Kidney (tissue), 14 donors: ENCODE results near the gene ZSCAN18. TPM values are rescaled to one million over a fixed set of nuclear protein-coding genes. Genes with fewer than 3 reads are reported as not detected.

Experiments
- DNase-seq, 5 donors: peaks; one replicate each; pipeline ENCODE4 v3.0.0-alpha.2; 2013 to 2020
- FAIRE-seq: peaks from 2 replicates; lab custom pipeline; 2012; peaks lifted over from hg19 to GRCh38; lab: Jason Lieb, UNC
- H3K27ac ChIP-seq, 2 donors: one replicate each; pipeline ENCODE4 v1.7.0; 2013; ENCODE audit warnings: low read depth in 2 of 2, low read length in 2 of 2, inconsistent platforms in 1 of 2
- H3K27me3 ChIP-seq: one replicate; pipeline ENCODE4 v1.7.1; 2013; ENCODE audit warnings: low read length, inconsistent platforms; ENCODE audit not compliant: control insufficient read depth, insufficient read depth
- H3K36me3 ChIP-seq, 3 donors: one replicate each; pipeline versions ENCODE4 v1.7.0 to v1.7.1; 2013; ENCODE audit warnings: low read length in 3 of 3, control low read depth in 1 of 3, inconsistent platforms in 1 of 3; ENCODE audit not compliant: insufficient read depth in 3 of 3, control insufficient read depth in 2 of 3
- H3K4me1 ChIP-seq, 3 donors: one replicate each; pipeline versions ENCODE4 v1.7.0 to v1.7.1; 2013; ENCODE audit warnings: low read length in 3 of 3, inconsistent platforms in 1 of 3, low read depth in 1 of 3; ENCODE audit not compliant: control insufficient read depth in 2 of 3, insufficient read depth in 2 of 3
- H3K4me3 ChIP-seq, 3 donors: one replicate each; pipeline versions ENCODE4 v1.7.0 to v1.8.1; 2013; ENCODE audit warnings: low read length in 3 of 3, control low read depth in 1 of 3, inconsistent platforms in 1 of 3
- H3K9ac ChIP-seq, 3 donors: one replicate each; pipeline versions ENCODE4 v1.7.0 to v1.7.1; 2013; ENCODE audit warnings: low read length in 3 of 3, control low read depth in 1 of 3, inconsistent platforms in 1 of 3
- H3K9me3 ChIP-seq, 3 donors: one replicate each; pipeline versions ENCODE4 v1.7.0 to v1.7.1; 2013; ENCODE audit warnings: low read length in 3 of 3, control low read depth in 1 of 3, inconsistent platforms in 1 of 3; ENCODE audit not compliant: control insufficient read depth in 2 of 3, insufficient read depth in 1 of 3
- intact Hi-C: fragments of 100-400 bp; cut with DNase I; formaldehyde crosslinking; loops from one replicate; pipeline ENCODE4 v1.11.1; 2022
- polyA plus RNA-seq: library from polyadenylated mRNA; stranded (reverse); fragments of 350-450 nt; fragmentation: Illumina TruSeq; extraction: RNeasy Lipid Tissue Mini Kit (QIAGEN cat#74804); gene quantifications from one replicate; pipeline ENCODE4 v1.2.3, GENCODE V29; 2014; ENCODE audit warnings: low read depth, low replicate concordance; ENCODE audit not compliant: insufficient read depth
- total RNA-seq: library from RNA; stranded (reverse); fragmentation: NEBNext Ultra II Directional; extraction: Animal tissue kit (Norgen Biotek cat#: 25700); gene quantifications from one replicate; pipeline ENCODE4 v1.2.1, GENCODE V29; 2021
- TF ChIP-seq, protein P1 (sequence below): IDR thresholded peaks from 3 replicates; pipeline ENCODE4 v1.5.1; 2012; ENCODE audit warnings: mild to moderate bottlenecking, moderate library complexity, borderline replicate concordance; ENCODE audit not compliant: insufficient read depth; ENCODE audit errors: extremely low read depth
- donor health status: control.
- donor health status: control.
- donor health status: control.
- donor health status: control.
- donor health status: control.
- donor health status: DM: yes; HTN: yes; CAD: no.
- donor health status: Normal renal cell carcinoma (clear cell type).

Gene ZSCAN18
- total and polyA plus RNA-seq, 2 donors from 2014 or later: 73.2 to 103 TPM

GRCh38 chr19:58052256-58052655, 45.8 kb downstream of the ZSCAN18 start:
- intact Hi-C loops: no loop called here
- DNase-seq (peak in 1 of 5 donors; percentile 37), FAIRE-seq (no peak)
- Histone ChIP-seq H3K4me1 (peaks cover 0 to 5% (median 0%) of the 10 kb centered on the region in 3 donors), H3K9me3 (peaks cover 0 to 6% (median 0%) of the 10 kb centered on the region in 3 donors), H3K4me3 (no peak overlapping the region), H3K27ac (no peak overlapping the region), H3K9ac (no peak overlapping the region), H3K36me3 (no peaks in the 10 kb centered on the region), H3K27me3 (no peaks in the 10 kb centered on the region)
- TF ChIP-seq, protein P1, sequence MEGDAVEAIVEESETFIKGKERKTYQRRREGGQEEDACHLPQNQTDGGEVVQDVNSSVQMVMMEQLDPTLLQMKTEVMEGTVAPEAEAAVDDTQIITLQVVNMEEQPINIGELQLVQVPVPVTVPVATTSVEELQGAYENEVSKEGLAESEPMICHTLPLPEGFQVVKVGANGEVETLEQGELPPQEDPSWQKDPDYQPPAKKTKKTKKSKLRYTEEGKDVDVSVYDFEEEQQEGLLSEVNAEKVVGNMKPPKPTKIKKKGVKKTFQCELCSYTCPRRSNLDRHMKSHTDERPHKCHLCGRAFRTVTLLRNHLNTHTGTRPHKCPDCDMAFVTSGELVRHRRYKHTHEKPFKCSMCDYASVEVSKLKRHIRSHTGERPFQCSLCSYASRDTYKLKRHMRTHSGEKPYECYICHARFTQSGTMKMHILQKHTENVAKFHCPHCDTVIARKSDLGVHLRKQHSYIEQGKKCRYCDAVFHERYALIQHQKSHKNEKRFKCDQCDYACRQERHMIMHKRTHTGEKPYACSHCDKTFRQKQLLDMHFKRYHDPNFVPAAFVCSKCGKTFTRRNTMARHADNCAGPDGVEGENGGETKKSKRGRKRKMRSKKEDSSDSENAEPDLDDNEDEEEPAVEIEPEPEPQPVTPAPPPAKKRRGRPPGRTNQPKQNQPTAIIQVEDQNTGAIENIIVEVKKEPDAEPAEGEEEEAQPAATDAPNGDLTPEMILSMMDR: no peak

DNA sequence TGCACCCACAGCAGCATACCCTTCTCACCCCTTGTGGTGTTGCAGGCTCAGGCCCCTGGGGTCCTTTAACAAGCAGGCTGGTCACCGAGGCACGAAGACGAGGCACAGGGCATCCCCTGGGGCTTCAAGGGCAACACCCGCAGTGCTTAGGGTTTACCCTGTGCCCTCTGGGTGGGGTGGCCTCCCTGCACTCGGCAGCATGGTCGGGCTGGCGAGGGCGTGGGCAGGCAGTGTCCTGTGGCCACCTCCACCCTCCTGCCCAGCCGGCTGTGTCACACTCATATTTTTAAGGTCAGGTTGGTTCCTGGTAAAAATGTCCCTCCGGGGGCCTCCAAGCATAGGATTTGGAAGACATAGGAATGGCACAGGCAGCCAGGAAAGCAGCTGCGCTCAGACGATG, 50.4 kb downstream of the ZSCAN18 start:
- Histone ChIP-seq H3K27me3 (no peaks in the 10 kb centered on the region), H3K4me3 (no peak overlapping the region), H3K27ac (no peak overlapping the region), H3K36me3 (no peaks in the 10 kb centered on the region), H3K9me3 (peaks cover 0 to 16% (median 0%) of the 10 kb centered on the region in 3 donors), H3K4me1 (no peaks in the 10 kb centered on the region), H3K9ac (no peak overlapping the region)
- TF ChIP-seq, protein P1: no peak
- intact Hi-C loops: no loop called here
- FAIRE-seq (no peak), DNase-seq (no peak)

DNA sequence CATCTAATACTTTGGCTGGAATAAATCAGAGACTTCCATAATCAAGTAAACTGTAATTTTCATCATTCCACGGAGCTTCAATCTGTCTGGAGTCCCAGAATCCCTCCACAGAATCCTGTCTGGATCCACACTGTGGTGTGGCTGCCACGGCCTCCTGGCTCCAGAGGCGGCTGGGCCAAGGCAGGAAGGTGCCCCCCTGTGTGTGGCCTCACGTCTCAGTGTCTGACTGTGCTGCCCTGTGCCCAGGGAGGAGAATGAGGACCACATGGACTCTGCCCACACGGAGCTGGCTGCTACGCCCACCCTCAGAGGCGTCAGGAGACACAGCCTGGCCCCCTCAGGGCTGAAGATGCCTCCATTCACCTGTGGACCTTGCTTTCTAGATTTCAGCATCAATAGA, 51.2 kb downstream of the ZSCAN18 start:
- TF ChIP-seq, protein P1: no peak
- DNase-seq (no peak), FAIRE-seq (no peak)
- Histone ChIP-seq H3K27ac (no peak overlapping the region), H3K4me1 (no peaks in the 10 kb centered on the region), H3K9me3 (peaks cover 0 to 16% (median 0%) of the 10 kb centered on the region in 3 donors), H3K36me3 (no peaks in the 10 kb centered on the region), H3K9ac (no peak overlapping the region), H3K4me3 (no peak overlapping the region), H3K27me3 (no peaks in the 10 kb centered on the region)
- intact Hi-C loops: no loop called here
